ENCODE data around the gene SSBP3.

DNA sequence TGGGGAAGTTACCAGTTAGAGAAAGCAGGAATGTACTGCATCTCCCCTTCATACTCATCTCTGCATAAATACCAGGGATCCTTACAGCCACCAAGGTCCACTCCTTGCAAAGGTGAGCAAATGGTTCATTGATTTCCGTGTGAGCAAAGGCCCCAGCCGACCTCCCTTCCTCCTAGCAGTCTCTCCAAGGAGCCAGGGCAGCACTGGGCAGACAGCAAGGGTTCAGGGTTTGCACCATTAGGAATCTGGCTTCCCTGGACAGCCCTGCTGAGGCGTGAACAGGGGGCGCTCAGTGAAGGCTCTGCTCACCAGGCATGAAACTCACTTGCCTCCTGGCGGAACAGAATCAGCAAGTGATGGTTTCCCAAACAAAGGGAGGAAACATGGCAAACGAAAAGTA is 140.5 kb downstream of the SSBP3 start:
- TF ChIP-seq TAF1 (IDR thresholded peaks at IDR 0.05; ENCODE audit: borderline replicate concordance, insufficient read depth, low read length) (no peak), POLR2AphosphoS5 (IDR thresholded peaks at IDR 0.05; ENCODE audit: low read depth, low read length) (no peak)

Data from PFSK-1 (cell line).